OCI-LY3 (cell line): ENCODE results near the gene GNAO1.

Source experiments
- H2AFZ ChIP-seq: fragments of 200-600, 300-600 bp; shearing (Covaris generic); 2 replicates; pipeline ENCODE4 v1.6.0; 2014; ENCODE audit warnings: antibody characterized with exemption, low read depth, low read length
- H3K27ac ChIP-seq: fragments of 200-600, 300-600 bp; sonication (generic); 2 replicates; pipeline ENCODE4 v1.5.1; 2014; ENCODE audit warnings: mild to moderate bottlenecking, low read length, moderate library complexity, mixed read lengths
- H3K27me3 ChIP-seq: fragments of 200-600, 300-600 bp; sonication (generic); 2 replicates; pipeline ENCODE4 v1.6.1; 2014; ENCODE audit warnings: low read depth, low read length, mixed read lengths
- H3K36me3 ChIP-seq: fragments of 200-600, 300-600 bp; sonication (generic); replicated peaks from 2 replicates; pipeline ENCODE3; 2014; ENCODE audit warnings: low read depth, low read length, mixed read lengths
- H3K4me1 ChIP-seq: fragments of 300-600, 200-600 bp; sonication (generic); 2 replicates; pipeline ENCODE4 v1.6.1; 2014; ENCODE audit warnings: low read length, mixed read lengths
- H3K4me2 ChIP-seq: fragments of 200-600, 300-600 bp; sonication (generic); 2 replicates; pipeline ENCODE4 v1.6.1; 2014; ENCODE audit warnings: low read length, mixed read lengths
- H3K4me3 ChIP-seq: fragments of 300-600, 200-600 bp; sonication (generic); 2 replicates; pipeline ENCODE4 v1.5.1; 2014; ENCODE audit warnings: antibody characterized with exemption, mild to moderate bottlenecking, low read length, moderate library complexity
- H3K79me2 ChIP-seq: fragments of 300-600, 200-600 bp; shearing (Covaris generic); 2 replicates; pipeline ENCODE4 v1.6.1; 2014; ENCODE audit warnings: mild to moderate bottlenecking, low read length, mixed read lengths
- H3K9ac ChIP-seq: fragments of 300-600, 200-600 bp; shearing (Covaris generic); 2 replicates; pipeline ENCODE4 v1.6.0; 2014; ENCODE audit warnings: mild to moderate bottlenecking, low read length, moderate library complexity
- H3K9me3 ChIP-seq: fragments of 200-600, 300-600 bp; shearing (Covaris generic); 2 replicates; pipeline ENCODE4 v1.6.1; 2014; ENCODE audit warnings: low read length, mixed read lengths; ENCODE audit not compliant: insufficient read depth
- H4K20me1 ChIP-seq: fragments of 200-600, 300-600 bp; sonication (generic); 2 replicates; pipeline ENCODE4 v1.6.1; 2016; ENCODE audit warnings: low read length, mixed read lengths; ENCODE audit not compliant: insufficient read depth
- CTCF ChIP-seq: fragments of 200-600, 300-600 bp; sonication (generic); IDR thresholded peaks from 2 replicates; pipeline ENCODE4 v1.5.1; 2014; ENCODE audit warnings: antibody characterized with exemption, low read length, low read depth
- EZH2phosphoT487 ChIP-seq: fragments of 200-600 bp; shearing (Covaris generic); IDR thresholded peaks from 2 replicates; pipeline ENCODE4 v1.6.1; 2018; ENCODE audit warnings: antibody characterized with exemption, mixed run types, low read depth

The GNAO1 gene

DNA sequence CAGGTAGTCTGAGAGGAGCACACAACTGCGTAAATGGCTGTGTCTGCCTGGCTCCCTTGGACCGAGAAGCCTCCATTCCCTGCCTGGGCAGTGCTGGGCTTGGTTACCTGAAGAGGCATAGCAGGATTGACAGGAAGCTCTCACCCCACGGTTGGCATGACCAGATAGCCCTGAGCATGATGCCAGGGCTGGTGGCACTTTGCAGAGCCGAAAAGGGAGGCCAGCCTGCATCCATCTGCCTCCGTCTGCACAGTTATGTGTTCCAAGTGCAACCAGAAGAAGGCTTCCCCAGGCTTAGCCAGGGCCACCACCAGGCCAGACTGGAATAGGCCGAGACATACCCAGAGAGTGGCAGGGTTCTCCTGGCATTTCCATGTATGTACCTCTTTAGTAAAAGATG lies 36.6 kb downstream of the GNAO1 start:
- TF ChIP-seq CTCF (no peak), EZH2phosphoT487 (no peak)
- peaks cover 11% of the 10 kb centered on the region; the same call in 1 of the 2 replicates for H3K27me3 ChIP-seq

DNA sequence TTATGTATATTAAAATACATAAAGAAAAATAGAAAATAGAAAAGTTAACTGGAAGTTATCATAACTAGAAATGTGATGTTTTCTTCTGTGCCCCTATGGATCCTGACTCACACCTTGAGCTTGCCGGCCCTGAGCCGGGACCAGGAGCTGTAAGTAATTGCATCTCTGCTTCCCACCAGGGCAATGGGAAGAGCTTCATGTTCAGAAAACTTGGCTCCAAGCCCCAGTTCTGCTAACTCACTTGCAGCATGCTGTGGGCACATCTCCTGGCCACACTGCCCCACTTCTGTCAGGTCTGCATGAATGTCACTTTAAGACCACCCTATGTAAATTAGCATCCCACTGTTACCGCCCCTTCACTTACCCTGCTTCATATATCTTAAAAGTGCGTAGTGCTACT lies 37.2 kb downstream of the GNAO1 start:
- H3K27ac ChIP-seq, result no peak overlapping the region
- H3K4me3 ChIP-seq, result no peak overlapping the region
- H2AFZ ChIP-seq, result no peak overlapping the region
- H3K27me3 ChIP-seq, result peaks cover 6% of the 10 kb centered on the region; the same call in 1 of the 2 replicates
- no peak for TF ChIP-seq CTCF
- TF ChIP-seq EZH2phosphoT487, result no peak
- H3K79me2 ChIP-seq, result no peaks in the 10 kb centered on the region
- no peaks in the 10 kb centered on the region for H3K36me3 ChIP-seq
- no peaks in the 10 kb centered on the region for H3K4me1 ChIP-seq
- H3K9me3 ChIP-seq, result no peaks in the 10 kb centered on the region
- H4K20me1 ChIP-seq, result no peaks in the 10 kb centered on the region
- no peak overlapping the region for H3K4me2 ChIP-seq
- no peak overlapping the region for H3K9ac ChIP-seq

More for the DNA sequence above, 36.6 kb downstream of the GNAO1 start:
- no peaks in the 10 kb centered on the region for H3K79me2 ChIP-seq
- no peaks in the 10 kb centered on the region for H4K20me1 ChIP-seq
- no peak overlapping the region for H3K9ac ChIP-seq
- H3K4me2 ChIP-seq, result no peak overlapping the region
- no peak overlapping the region for H3K4me3 ChIP-seq
- H2AFZ ChIP-seq, result no peak overlapping the region
- H3K27ac ChIP-seq, result no peak overlapping the region
- H3K36me3 ChIP-seq, result no peaks in the 10 kb centered on the region
- no peaks in the 10 kb centered on the region for H3K4me1 ChIP-seq
- no peaks in the 10 kb centered on the region for H3K9me3 ChIP-seq

DNA sequence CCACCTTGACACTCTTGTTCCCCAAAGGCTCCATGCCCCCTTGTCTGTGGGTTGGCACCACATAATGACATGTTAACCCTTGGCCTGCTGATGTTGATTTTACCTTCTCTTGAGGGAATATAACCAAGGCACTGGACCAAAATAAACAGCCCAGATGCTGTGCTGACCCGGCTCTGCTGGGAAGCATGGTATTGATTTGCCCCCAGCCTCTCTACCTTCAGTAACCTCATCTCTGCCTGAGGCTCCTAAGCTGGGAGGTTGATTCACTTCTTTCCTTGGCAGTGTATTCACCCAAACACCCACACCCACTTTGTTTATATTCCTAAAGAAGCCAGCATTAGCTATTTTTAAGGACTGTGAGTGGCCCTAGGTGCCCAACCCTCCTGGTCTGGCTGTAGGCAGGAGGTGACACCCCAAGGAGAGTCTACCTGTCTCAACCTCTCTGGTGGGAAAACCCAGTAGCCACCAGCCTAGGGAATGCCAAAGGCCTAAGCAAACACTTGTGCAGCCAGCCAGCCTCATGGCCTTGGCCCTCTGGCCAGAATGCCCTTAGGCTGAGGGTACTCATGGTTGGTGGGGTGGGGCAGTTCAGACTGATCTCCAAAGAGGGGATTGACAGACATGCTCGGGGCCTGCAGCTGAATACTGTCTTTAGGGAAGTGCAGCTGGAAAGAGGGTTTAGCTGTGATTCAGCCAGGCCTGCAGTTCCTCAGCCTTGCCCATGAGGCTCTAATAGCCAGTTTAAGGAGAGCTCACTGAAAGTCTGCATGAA lies 42.7 kb downstream of the GNAO1 start:
- H3K4me1 ChIP-seq, result no peaks in the 10 kb centered on the region
- no peaks in the 10 kb centered on the region for H3K9me3 ChIP-seq
- TF ChIP-seq CTCF (no peak), EZH2phosphoT487 (no peak)
- no peaks in the 10 kb centered on the region for H3K79me2 ChIP-seq
- no peak overlapping the region for H3K9ac ChIP-seq
- H3K4me3 ChIP-seq, result no peak overlapping the region
- no peaks in the 10 kb centered on the region for H4K20me1 ChIP-seq
- peaks cover 3% of the 10 kb centered on the region; the same call in 1 of the 2 replicates for H3K27me3 ChIP-seq
- no peak overlapping the region for H2AFZ ChIP-seq
- H3K36me3 ChIP-seq, result no peaks in the 10 kb centered on the region
- H3K27ac ChIP-seq, result no peak overlapping the region
- H3K4me2 ChIP-seq, result no peak overlapping the region

GRCh38 chr16:56234737-56235136 lies 43.4 kb downstream of the GNAO1 start:
- Histone ChIP-seq H4K20me1 (no peaks in the 10 kb centered on the region), H3K79me2 (no peaks in the 10 kb centered on the region), H3K36me3 (no peaks in the 10 kb centered on the region), H3K9ac (no peak overlapping the region), H3K9me3 (no peaks in the 10 kb centered on the region), H3K4me3 (no peak overlapping the region), H3K27me3 (peaks cover 4% of the 10 kb centered on the region; the same call in 1 of the 2 replicates), H2AFZ (no peak overlapping the region), H3K27ac (no peak overlapping the region), H3K4me2 (no peak overlapping the region), H3K4me1 (no peaks in the 10 kb centered on the region)
- TF ChIP-seq CTCF (no peak), EZH2phosphoT487 (no peak)
